DND-41 (cell line): Measurements from ENCODE around the gene ZNF281.

Experiments
- ATAC-seq: fragments of 200-7000 bp; cut with Tn5 transposase; 3 replicates; pipeline ENCODE4 v1.9.1; 2021; ENCODE audit warnings: low read depth; ENCODE audit not compliant: insufficient read depth
- DNase-seq: peaks from one replicate; pipeline ENCODE4 v3.0.0-alpha.2; 2020
- H2AFZ ChIP-seq: 2 replicates; pipeline ENCODE4 v1.6.0; 2012; ENCODE audit warnings: low read depth, low read length
- H3K27ac ChIP-seq: 2 replicates; pipeline ENCODE4 v1.5.1; 2012; ENCODE audit warnings: low read length, inconsistent platforms
- H3K27me3 ChIP-seq: fragments of 200-600 bp; sonication (generic); 2 replicates; pipeline ENCODE4 v1.6.0; 2012; ENCODE audit warnings: low read length, mild to moderate bottlenecking, inconsistent platforms; ENCODE audit not compliant: insufficient read depth, poor library complexity
- H3K36me3 ChIP-seq: 2 replicates; pipeline ENCODE4 v1.5.1; 2012; ENCODE audit warnings: low read length, inconsistent platforms; ENCODE audit not compliant: insufficient read depth
- H3K4me1 ChIP-seq: 2 replicates; pipeline ENCODE4 v1.5.1; 2012; ENCODE audit warnings: mild to moderate bottlenecking, low read length; ENCODE audit not compliant: insufficient read depth
- H3K4me2 ChIP-seq: 2 replicates; pipeline ENCODE4 v1.6.0; 2012; ENCODE audit warnings: mild to moderate bottlenecking, moderate library complexity, low read length, inconsistent platforms; ENCODE audit not compliant: insufficient read depth
- H3K4me3 ChIP-seq, 2 experiments: fragments of 200-600 bp in 1 of 2; shearing (Covaris generic) in 1 of 2; 2 replicates each; pipeline ENCODE4 v1.5.1; 2012 to 2016; ENCODE audit warnings: inconsistent platforms in 2 of 2, low read length in 2 of 2, mild to moderate bottlenecking in 2 of 2, low read depth in 1 of 2, moderate library complexity in 1 of 2
- H3K79me2 ChIP-seq: 2 replicates; pipeline ENCODE4 v1.6.0; 2012; ENCODE audit warnings: low read length, inconsistent platforms; ENCODE audit not compliant: insufficient read depth
- H3K9ac ChIP-seq: 2 replicates; pipeline ENCODE4 v1.6.0; 2012; ENCODE audit warnings: low read depth, mild to moderate bottlenecking, inconsistent platforms, low read length, moderate library complexity
- H3K9me3 ChIP-seq: 2 replicates; pipeline ENCODE4 v1.5.1; 2012; ENCODE audit warnings: low read length, moderate library complexity, mild to moderate bottlenecking, inconsistent platforms; ENCODE audit not compliant: insufficient read depth, severe bottlenecking
- H4K20me1 ChIP-seq: 2 replicates; pipeline ENCODE4 v1.6.0; 2012; ENCODE audit warnings: low read length; ENCODE audit not compliant: insufficient read depth
- EZH2 ChIP-seq: IDR thresholded peaks from 3 replicates; pipeline ENCODE4 v1.6.1; 2012; ENCODE audit warnings: borderline replicate concordance, low read depth, mild to moderate bottlenecking, moderate library complexity, low read length, inconsistent platforms; ENCODE audit not compliant: severe bottlenecking
- TF ChIP-seq, protein P1 (sequence below): IDR thresholded peaks from 2 replicates; pipeline ENCODE4 v1.5.1; 2012; ENCODE audit warnings: borderline replicate concordance, low read length, moderate library complexity, mild to moderate bottlenecking; ENCODE audit not compliant: poor library complexity, severe bottlenecking; ENCODE audit errors: extremely low read depth

ZNF281 gene

DNA sequence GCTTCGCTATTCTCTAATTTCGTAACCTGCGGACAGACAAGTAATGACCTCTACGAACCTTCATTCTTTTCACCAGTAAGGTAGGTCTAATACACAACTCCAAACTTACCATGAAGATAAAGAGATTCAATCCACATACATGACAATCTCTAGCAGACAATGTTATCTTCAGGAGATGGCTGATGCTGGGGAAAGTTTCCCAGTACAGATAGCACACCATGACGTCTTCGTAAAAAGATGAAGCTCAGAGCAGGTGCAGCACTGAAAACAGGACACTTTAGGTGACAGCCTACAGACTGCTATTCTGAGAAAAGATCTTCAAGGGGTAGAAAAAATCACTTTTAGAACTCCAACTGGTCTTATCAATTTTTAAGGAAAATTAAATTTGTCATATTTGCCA, 41.3 kb downstream of the ZNF281 start:
- H3K27me3 ChIP-seq: no peaks in the 10 kb centered on the region
- H3K36me3 ChIP-seq: no peaks in the 10 kb centered on the region
- H3K4me1 ChIP-seq: no peaks in the 10 kb centered on the region
- no peaks in the 10 kb centered on the region for H3K9me3 ChIP-seq
- DNase-seq (no peak), ATAC-seq (no peak)
- H3K27ac ChIP-seq: no peak overlapping the region
- no peak overlapping the region for H2AFZ ChIP-seq
- H3K9ac ChIP-seq: no peak overlapping the region
- no peaks in the 10 kb centered on the region for H3K79me2 ChIP-seq
- TF ChIP-seq, protein P1, sequence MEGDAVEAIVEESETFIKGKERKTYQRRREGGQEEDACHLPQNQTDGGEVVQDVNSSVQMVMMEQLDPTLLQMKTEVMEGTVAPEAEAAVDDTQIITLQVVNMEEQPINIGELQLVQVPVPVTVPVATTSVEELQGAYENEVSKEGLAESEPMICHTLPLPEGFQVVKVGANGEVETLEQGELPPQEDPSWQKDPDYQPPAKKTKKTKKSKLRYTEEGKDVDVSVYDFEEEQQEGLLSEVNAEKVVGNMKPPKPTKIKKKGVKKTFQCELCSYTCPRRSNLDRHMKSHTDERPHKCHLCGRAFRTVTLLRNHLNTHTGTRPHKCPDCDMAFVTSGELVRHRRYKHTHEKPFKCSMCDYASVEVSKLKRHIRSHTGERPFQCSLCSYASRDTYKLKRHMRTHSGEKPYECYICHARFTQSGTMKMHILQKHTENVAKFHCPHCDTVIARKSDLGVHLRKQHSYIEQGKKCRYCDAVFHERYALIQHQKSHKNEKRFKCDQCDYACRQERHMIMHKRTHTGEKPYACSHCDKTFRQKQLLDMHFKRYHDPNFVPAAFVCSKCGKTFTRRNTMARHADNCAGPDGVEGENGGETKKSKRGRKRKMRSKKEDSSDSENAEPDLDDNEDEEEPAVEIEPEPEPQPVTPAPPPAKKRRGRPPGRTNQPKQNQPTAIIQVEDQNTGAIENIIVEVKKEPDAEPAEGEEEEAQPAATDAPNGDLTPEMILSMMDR: no peak
- no peak for TF ChIP-seq EZH2
- no peaks in the 10 kb centered on the region for H4K20me1 ChIP-seq
- no peak overlapping the region for H3K4me2 ChIP-seq
- no peak overlapping the region for H3K4me3 ChIP-seq

DNA sequence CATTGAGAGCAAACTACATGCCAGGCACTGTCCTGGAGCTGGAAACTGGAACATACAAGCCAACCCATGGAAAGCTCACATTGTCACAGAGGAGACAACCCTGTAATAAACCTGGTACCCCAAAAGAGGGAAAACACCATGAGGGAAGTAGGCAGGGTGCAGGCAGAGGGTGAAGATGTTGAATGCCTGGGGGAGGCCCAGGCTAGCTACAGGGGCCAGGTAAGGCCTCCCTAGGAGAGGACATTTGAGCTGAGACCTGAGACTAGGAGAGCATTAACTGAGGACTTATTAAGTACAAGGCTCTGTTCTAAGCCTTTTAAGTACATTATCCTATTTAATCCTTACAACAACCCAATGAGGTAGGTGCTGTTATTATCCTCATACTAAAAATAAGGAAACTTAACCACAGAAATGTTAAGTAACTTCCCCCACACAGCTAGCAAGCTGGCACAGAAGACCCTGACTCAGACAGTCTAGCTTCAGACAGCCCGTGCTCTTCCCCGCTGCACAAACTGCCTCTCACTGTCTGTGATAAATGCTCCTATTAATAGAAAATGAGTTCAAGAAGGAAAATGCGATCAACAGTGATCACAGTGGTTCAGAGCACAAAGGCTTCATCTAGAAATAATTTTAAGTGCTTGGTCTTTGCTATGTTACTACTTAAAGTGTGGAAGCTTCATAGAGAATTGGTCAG, 41.8 kb downstream of the ZNF281 start:
- H3K79me2 ChIP-seq: no peaks in the 10 kb centered on the region
- no peaks in the 10 kb centered on the region for H3K36me3 ChIP-seq
- no peak overlapping the region for H2AFZ ChIP-seq
- no peak for ATAC-seq
- H3K9me3 ChIP-seq: no peaks in the 10 kb centered on the region
- no peak for TF ChIP-seq EZH2
- TF ChIP-seq, protein P1: no peak
- no peaks in the 10 kb centered on the region for H3K27me3 ChIP-seq
- H3K9ac ChIP-seq: no peak overlapping the region
- no peaks in the 10 kb centered on the region for H3K4me1 ChIP-seq
- no peak overlapping the region for H3K4me2 ChIP-seq
- no peaks in the 10 kb centered on the region for H4K20me1 ChIP-seq
- no peak overlapping the region for H3K4me3 ChIP-seq
- no peak for DNase-seq
- no peak overlapping the region for H3K27ac ChIP-seq

DNA sequence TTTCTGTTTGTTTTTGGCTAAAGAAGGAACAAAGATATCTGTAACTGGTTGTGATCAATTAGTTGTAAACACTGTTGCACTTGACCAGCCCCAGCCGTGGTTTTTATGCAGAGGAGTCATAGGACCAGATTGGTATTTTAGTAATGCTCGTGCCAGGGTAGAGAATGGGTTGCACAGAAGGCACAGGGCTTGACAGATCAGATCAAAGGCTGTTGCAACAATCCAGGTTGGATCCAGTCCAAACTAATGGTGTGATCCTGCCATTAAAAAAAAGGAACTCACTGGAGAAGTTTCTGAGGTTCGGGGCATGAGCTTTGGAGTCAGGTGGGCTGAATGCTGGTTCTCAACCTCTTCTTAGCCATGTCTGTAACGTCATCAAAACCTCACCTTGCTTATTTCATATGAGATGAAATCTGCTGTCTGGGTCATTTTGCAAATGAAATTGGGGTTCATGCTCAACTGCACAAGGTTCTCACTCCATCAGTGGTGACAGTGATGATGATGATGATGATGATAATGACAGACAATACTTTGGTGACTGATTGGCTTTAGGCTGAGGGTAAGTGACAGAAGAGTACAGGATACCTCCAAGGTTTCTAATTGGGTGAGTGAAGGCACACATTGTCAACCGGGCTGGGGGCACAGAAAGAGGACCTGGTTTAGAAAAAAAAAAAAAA, 43.1 kb downstream of the ZNF281 start:
- Histone ChIP-seq H3K36me3 (no peaks in the 10 kb centered on the region), H3K79me2 (no peaks in the 10 kb centered on the region), H4K20me1 (no peaks in the 10 kb centered on the region), H3K4me1 (no peaks in the 10 kb centered on the region), H3K9me3 (no peaks in the 10 kb centered on the region), H3K9ac (no peak overlapping the region), H3K4me3 (no peak overlapping the region), H3K27ac (no peak overlapping the region), H3K27me3 (no peaks in the 10 kb centered on the region), H2AFZ (no peak overlapping the region), H3K4me2 (no peak overlapping the region)
- DNase-seq: no peak
- ATAC-seq: no peak
- TF ChIP-seq EZH2: no peak
- TF ChIP-seq, protein P1: no peak
